ENCODE data around the gene PIEZO2.
A peak's percentile ranks its signal among the peaks of the same experiment; 100 is the strongest.

The PIEZO2 gene

DNA sequence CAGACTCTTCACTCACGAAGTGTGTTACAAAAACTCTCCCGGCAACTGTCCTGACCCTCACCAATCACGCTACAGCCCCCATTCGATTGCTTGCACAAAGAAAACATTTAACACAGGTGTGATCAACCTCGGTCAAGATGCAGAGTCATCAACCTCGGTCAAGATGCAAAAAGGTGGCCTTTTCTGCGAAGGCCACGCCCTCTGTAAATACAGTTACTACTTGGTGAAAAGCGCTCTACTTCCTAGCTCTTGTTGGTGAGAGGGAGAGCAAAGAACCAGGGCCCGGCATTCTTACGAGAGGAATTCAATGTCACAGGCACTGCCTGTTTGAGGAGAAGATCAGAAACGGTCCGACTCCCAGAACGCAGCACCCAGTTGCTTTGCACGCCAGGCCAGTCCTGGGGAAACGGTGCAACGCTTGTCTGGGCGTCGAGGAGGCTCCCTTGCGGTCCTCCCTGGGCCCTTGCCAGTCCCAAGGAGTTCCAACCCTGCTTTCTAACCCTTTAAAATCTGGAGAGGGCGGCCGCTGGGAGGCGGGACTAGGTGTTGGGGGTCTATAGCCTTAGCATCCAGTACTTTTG, 1.9 kb downstream of the PIEZO2 start:
- Histone ChIP-seq H4K8ac (ENCODE audit: low read depth, low read length) (no peak overlapping the region), H3K79me1 (ENCODE audit: low read length) (no peaks in the 10 kb centered on the region), H3K27me3 (ENCODE audit: insufficient read depth, low read length) (peaks cover 41% of the 10 kb centered on the region), H2AK5ac (ENCODE audit: low read length) (no peak overlapping the region), H4K12ac (ENCODE audit: low read depth, low read length) (no peak overlapping the region), H3K23ac (ENCODE audit: low read length) (no peak overlapping the region), H2BK5ac (ENCODE audit: low read depth, low read length, poor library complexity) (no peak overlapping the region), H3K14ac (ENCODE audit: low read length) (no peak overlapping the region), H3K4ac (ENCODE audit: low read depth, low read length) (no peak overlapping the region), H2BK12ac (ENCODE audit: low read length) (no peak overlapping the region), H2AFZ (ENCODE audit: insufficient read depth, low read length, poor library complexity) (no peak overlapping the region), H3K36me3 (ENCODE audit: control insufficient read depth in 1 of 2, insufficient read depth in 2 of 2, low read length in 2 of 2) (no peaks in the 10 kb centered on the region), H3K27ac (ENCODE audit: low read depth, low read length) (no peak overlapping the region), H4K91ac (ENCODE audit: low read depth, low read length) (no peak overlapping the region), H3K9ac (ENCODE audit: low read length) (no peak overlapping the region), H3K4me1 (ENCODE audit: control insufficient read depth in 1 of 2, insufficient read depth in 2 of 2, low read length in 2 of 2) (peaks cover 10% of the 10 kb centered on the region in 2 experiments), H3K9me3 (ENCODE audit: insufficient read depth, low read depth, low read length) (peaks cover 1% of the 10 kb centered on the region), H3K18ac (ENCODE audit: low read length) (no peak overlapping the region), H3K79me2 (ENCODE audit: control insufficient read depth, insufficient read depth, low read length, poor library complexity) (no peaks in the 10 kb centered on the region), H3K4me2 (ENCODE audit: low read length) (peak overlapping the region; percentile 26), H2BK120ac (ENCODE audit: insufficient read depth, low read length, poor library complexity) (no peak overlapping the region), H3K4me3 (ENCODE audit: low read depth, low read length) (no peak overlapping the region)
- no peak for DNase-seq
- no CpG with 5 or more reads among the region's 23 CpGs for WGBS (ENCODE audit: extremely low coverage, insufficient coverage, insufficient read length)

DNA sequence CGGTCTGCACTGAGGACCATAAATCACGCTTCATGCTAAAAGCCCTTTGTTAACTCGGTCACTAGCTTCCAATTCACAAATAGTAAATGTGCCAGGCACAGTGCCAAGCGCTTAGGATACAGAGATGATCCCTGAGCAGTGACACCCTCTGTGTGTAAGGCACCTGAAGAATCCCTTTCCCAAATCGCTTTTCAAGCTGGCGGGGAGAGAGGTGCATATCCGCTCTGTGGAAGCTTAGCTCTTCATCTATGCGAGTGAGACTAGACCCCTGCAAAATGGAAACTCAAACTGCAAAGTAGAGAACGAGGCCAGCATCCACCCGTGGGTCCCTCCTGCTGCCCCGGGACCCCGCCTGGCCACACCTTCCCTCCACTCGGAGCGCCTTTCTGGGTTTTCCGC, 2.4 kb downstream of the PIEZO2 start:
- Histone ChIP-seq H2AK5ac (ENCODE audit: low read length) (no peak overlapping the region), H3K4me2 (ENCODE audit: low read length) (no peak overlapping the region), H3K4ac (ENCODE audit: low read depth, low read length) (no peak overlapping the region), H2AFZ (ENCODE audit: insufficient read depth, low read length, poor library complexity) (no peak overlapping the region), H3K4me1 (ENCODE audit: control insufficient read depth in 1 of 2, insufficient read depth in 2 of 2, low read length in 2 of 2) (peaks cover 10% of the 10 kb centered on the region in 2 experiments), H4K8ac (ENCODE audit: low read depth, low read length) (no peak overlapping the region), H3K79me2 (ENCODE audit: control insufficient read depth, insufficient read depth, low read length, poor library complexity) (no peaks in the 10 kb centered on the region), H3K36me3 (ENCODE audit: control insufficient read depth in 1 of 2, insufficient read depth in 2 of 2, low read length in 2 of 2) (no peaks in the 10 kb centered on the region), H3K27me3 (ENCODE audit: insufficient read depth, low read length) (peaks cover 41% of the 10 kb centered on the region), H3K27ac (ENCODE audit: low read depth, low read length) (no peak overlapping the region), H3K4me3 (ENCODE audit: low read depth, low read length) (no peak overlapping the region), H3K9me3 (ENCODE audit: insufficient read depth, low read depth, low read length) (peaks cover 1% of the 10 kb centered on the region), H3K18ac (ENCODE audit: low read length) (no peak overlapping the region), H4K12ac (ENCODE audit: low read depth, low read length) (no peak overlapping the region), H3K14ac (ENCODE audit: low read length) (no peak overlapping the region), H4K91ac (ENCODE audit: low read depth, low read length) (no peak overlapping the region), H3K23ac (ENCODE audit: low read length) (no peak overlapping the region), H3K79me1 (ENCODE audit: low read length) (no peaks in the 10 kb centered on the region), H3K9ac (ENCODE audit: low read length) (no peak overlapping the region), H2BK5ac (ENCODE audit: low read depth, low read length, poor library complexity) (no peak overlapping the region), H2BK12ac (ENCODE audit: low read length) (no peak overlapping the region), H2BK120ac (ENCODE audit: insufficient read depth, low read length, poor library complexity) (no peak overlapping the region)
- DNase-seq, result no peak
- no CpG with 5 or more reads among the region's 15 CpGs for WGBS (ENCODE audit: extremely low coverage, insufficient coverage, insufficient read length)

DNA sequence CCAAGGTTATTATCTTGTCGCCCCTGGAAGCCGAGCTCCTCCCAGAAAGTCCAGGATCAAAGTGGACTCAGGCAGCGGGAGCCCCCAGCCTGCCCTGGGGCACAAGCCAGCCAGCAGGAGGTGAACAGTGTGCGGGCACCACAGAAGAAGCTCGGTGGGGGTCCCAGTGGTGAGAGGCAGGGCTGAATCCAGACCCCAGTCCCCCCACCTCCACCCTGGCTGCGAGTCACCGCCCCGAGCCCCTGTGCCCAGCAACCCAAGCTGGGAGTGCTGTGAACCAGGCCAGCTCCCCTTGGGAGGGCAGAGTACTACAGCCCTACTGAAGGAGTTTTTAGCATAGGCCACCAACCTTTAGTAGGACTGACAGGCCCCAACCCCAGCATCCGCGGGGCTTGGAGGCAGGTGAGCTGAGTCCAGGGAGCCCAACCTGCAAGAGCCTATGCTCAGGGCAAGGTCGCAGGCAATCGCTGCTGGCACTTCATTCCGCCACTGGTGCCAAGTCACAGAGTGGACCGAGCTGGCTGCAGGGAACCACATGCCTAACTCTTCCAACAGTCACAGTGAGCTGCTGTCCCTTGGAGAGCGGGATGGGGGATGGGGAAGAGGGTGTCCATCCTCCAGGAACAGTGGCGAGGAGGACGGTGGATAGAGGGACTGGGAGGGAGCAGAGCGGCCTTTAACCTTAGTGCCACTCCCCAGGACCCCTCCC, 3.0 kb downstream of the PIEZO2 start:
- H2BK12ac ChIP-seq (ENCODE audit: low read length), result no peak overlapping the region
- H3K4ac ChIP-seq (ENCODE audit: low read depth, low read length), result no peak overlapping the region
- no peak overlapping the region for H3K4me2 ChIP-seq (ENCODE audit: low read length)
- no peaks in the 10 kb centered on the region for H3K36me3 ChIP-seq (ENCODE audit: control insufficient read depth in 1 of 2, insufficient read depth in 2 of 2, low read length in 2 of 2)
- no peak for DNase-seq
- no peak overlapping the region for H2BK120ac ChIP-seq (ENCODE audit: insufficient read depth, low read length, poor library complexity)
- H3K23ac ChIP-seq (ENCODE audit: low read length), result no peak overlapping the region
- H3K4me1 ChIP-seq (ENCODE audit: control insufficient read depth in 1 of 2, insufficient read depth in 2 of 2, low read length in 2 of 2), result peaks cover 10% of the 10 kb centered on the region in 2 experiments
- H2BK5ac ChIP-seq (ENCODE audit: low read depth, low read length, poor library complexity), result no peak overlapping the region
- H3K79me1 ChIP-seq (ENCODE audit: low read length), result no peaks in the 10 kb centered on the region
- H3K9me3 ChIP-seq (ENCODE audit: insufficient read depth, low read depth, low read length), result peaks cover 1% of the 10 kb centered on the region
- H4K8ac ChIP-seq (ENCODE audit: low read depth, low read length), result no peak overlapping the region
- WGBS (ENCODE audit: extremely low coverage, insufficient coverage, insufficient read length), result no CpG with 5 or more reads among the region's 18 CpGs
- no peak overlapping the region for H4K12ac ChIP-seq (ENCODE audit: low read depth, low read length)
- no peak overlapping the region for H2AK5ac ChIP-seq (ENCODE audit: low read length)
- H3K14ac ChIP-seq (ENCODE audit: low read length), result no peak overlapping the region
- no peak overlapping the region for H3K4me3 ChIP-seq (ENCODE audit: low read depth, low read length)
- H2AFZ ChIP-seq (ENCODE audit: insufficient read depth, low read length, poor library complexity), result no peak overlapping the region
- no peaks in the 10 kb centered on the region for H3K79me2 ChIP-seq (ENCODE audit: control insufficient read depth, insufficient read depth, low read length, poor library complexity)
- H4K91ac ChIP-seq (ENCODE audit: low read depth, low read length), result no peak overlapping the region
- H3K27ac ChIP-seq (ENCODE audit: low read depth, low read length), result no peak overlapping the region
- no peak overlapping the region for H3K18ac ChIP-seq (ENCODE audit: low read length)
- H3K27me3 ChIP-seq (ENCODE audit: insufficient read depth, low read length), result peaks cover 41% of the 10 kb centered on the region
- H3K9ac ChIP-seq (ENCODE audit: low read length), result no peak overlapping the region

DNA sequence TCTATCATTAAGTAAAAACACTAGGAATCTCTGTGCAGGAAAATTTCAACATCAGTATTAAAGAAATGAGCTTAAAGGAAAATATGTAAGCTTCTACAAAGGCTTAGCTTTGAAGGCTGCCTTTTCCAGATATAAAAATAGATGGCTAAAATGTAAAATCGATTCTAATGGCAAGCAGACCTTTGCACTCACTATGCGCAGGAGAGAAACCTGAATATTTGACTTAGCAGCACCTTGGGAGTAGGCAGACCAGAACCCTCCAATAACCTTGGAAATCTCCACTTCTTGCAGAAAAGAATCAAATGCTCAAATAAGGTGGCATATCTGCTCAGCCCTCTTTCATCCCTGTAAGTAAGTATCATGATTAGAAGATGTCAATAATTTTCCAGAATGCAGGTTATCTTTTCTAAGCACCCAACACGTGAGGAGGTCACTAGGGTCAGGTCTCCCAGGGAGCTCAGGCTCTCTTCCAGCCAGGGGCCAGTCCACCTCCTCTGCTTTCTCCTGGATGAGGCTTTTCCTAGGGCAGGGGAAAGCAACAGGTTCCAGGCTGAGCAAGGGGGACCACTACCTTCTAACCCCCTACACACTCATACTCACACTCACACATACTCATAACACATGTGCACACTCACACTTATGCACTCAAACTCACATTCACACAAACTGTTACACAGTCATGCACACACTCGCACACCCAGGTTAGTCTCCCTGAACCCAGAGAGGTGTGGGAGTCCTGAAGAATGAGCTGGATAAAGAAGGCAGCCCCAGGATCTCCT, 3.8 kb downstream of the PIEZO2 start:
- H3K27me3 ChIP-seq (ENCODE audit: insufficient read depth, low read length), result peaks cover 40% of the 10 kb centered on the region
- H3K9me3 ChIP-seq (ENCODE audit: insufficient read depth, low read depth, low read length), result peaks cover 1% of the 10 kb centered on the region
- peak overlapping the region; percentile 53 for H3K9ac ChIP-seq (ENCODE audit: low read length)
- no peaks in the 10 kb centered on the region for H3K36me3 ChIP-seq (ENCODE audit: control insufficient read depth in 1 of 2, insufficient read depth in 2 of 2, low read length in 2 of 2)
- H3K18ac ChIP-seq (ENCODE audit: low read length), result no peak overlapping the region
- peaks cover 10% of the 10 kb centered on the region in 2 experiments for H3K4me1 ChIP-seq (ENCODE audit: control insufficient read depth in 1 of 2, insufficient read depth in 2 of 2, low read length in 2 of 2)
- no peak overlapping the region for H3K4ac ChIP-seq (ENCODE audit: low read depth, low read length)
- H4K91ac ChIP-seq (ENCODE audit: low read depth, low read length), result no peak overlapping the region
- no peak overlapping the region for H4K12ac ChIP-seq (ENCODE audit: low read depth, low read length)
- no peak overlapping the region for H3K23ac ChIP-seq (ENCODE audit: low read length)
- no peak overlapping the region for H4K8ac ChIP-seq (ENCODE audit: low read depth, low read length)
- H2BK12ac ChIP-seq (ENCODE audit: low read length), result no peak overlapping the region
- no peak overlapping the region for H3K4me3 ChIP-seq (ENCODE audit: low read depth, low read length)
- DNase-seq, result no peak
- no peak overlapping the region for H3K4me2 ChIP-seq (ENCODE audit: low read length)
- no peak overlapping the region for H2BK5ac ChIP-seq (ENCODE audit: low read depth, low read length, poor library complexity)
- H2AK5ac ChIP-seq (ENCODE audit: low read length), result no peak overlapping the region
- no peaks in the 10 kb centered on the region for H3K79me1 ChIP-seq (ENCODE audit: low read length)
- no peak overlapping the region for H2AFZ ChIP-seq (ENCODE audit: insufficient read depth, low read length, poor library complexity)
- H3K79me2 ChIP-seq (ENCODE audit: control insufficient read depth, insufficient read depth, low read length, poor library complexity), result no peaks in the 10 kb centered on the region
- no CpG with 5 or more reads among the region's 4 CpGs for WGBS (ENCODE audit: extremely low coverage, insufficient coverage, insufficient read length)
- no peak overlapping the region for H3K14ac ChIP-seq (ENCODE audit: low read length)
- no peak overlapping the region for H2BK120ac ChIP-seq (ENCODE audit: insufficient read depth, low read length, poor library complexity)
- no peak overlapping the region for H3K27ac ChIP-seq (ENCODE audit: low read depth, low read length)
